Muscle layer of colon (tissue), 2 donors: Measurements from ENCODE around the gene MX2.

Experiments
- H3K27ac ChIP-seq: one replicate; pipeline ENCODE4 v1.7.0; 2013; ENCODE audit warnings: low read depth, mild to moderate bottlenecking, low read length, moderate library complexity
- H3K27me3 ChIP-seq, 2 donors: one replicate each; pipeline ENCODE4 v1.7.0; 2013; ENCODE audit warnings: low read length in 2 of 2, mild to moderate bottlenecking in 2 of 2; ENCODE audit not compliant: insufficient read depth in 2 of 2, control insufficient read depth in 1 of 2
- H3K36me3 ChIP-seq: one replicate; pipeline ENCODE4 v1.7.0; 2013; ENCODE audit warnings: mild to moderate bottlenecking, low read length; ENCODE audit not compliant: insufficient read depth
- H3K4me1 ChIP-seq: one replicate; pipeline ENCODE4 v1.7.0; 2013; ENCODE audit warnings: mild to moderate bottlenecking, low read length; ENCODE audit not compliant: insufficient read depth
- H3K4me3 ChIP-seq, 2 donors: one replicate each; pipeline ENCODE4 v1.7.0; 2013; ENCODE audit warnings: low read length in 2 of 2, low read depth in 1 of 2, mild to moderate bottlenecking in 1 of 2, moderate library complexity in 1 of 2
- H3K9ac ChIP-seq: one replicate; pipeline ENCODE4 v1.7.0; 2013; ENCODE audit warnings: low read length
- H3K9me3 ChIP-seq: one replicate; pipeline ENCODE4 v1.7.0; 2013; ENCODE audit warnings: mild to moderate bottlenecking, low read length
- donor health status: abdominal sarcoma.
- donor health status: Adenocarcinoma of cecum.

Gene MX2

DNA sequence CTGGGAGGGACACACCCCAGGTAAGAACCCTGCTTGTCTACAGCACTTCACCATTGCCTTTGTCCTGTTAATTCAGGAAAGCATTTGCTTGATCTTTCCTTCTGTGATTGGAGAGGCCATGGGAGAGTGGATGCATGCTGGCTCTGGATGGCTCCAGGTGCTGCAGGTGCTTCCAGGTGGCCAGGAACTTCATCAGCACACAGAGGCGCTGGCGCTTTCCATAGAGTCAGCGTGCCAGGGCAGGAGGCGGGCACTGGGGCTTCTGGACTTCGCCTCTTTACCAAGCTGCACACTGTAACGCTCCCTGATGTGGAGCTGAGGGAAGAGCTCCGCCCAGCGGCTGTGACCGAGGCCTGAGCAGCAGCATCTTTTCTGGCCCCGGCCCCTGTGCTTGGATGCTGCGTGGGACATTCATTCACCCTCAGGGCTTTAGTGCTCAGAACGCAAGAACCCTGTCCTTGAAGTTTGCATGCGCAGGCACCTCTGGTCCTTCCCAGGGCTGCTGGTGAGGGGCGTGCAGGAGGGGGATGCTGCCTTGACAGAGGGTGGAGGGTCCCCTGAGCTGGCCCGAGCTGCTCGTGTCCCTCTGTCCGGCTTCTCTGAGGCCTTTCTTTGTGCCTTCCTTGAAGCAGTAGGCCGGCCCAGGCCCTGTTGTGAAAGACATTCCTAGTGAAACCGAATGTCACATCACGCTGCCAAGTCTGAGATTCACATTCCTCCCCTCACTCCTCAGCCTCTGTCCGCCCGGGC lies 1.6 kb upstream of the MX2 start:
- H3K36me3 ChIP-seq: no peaks in the 10 kb centered on the region

DNA sequence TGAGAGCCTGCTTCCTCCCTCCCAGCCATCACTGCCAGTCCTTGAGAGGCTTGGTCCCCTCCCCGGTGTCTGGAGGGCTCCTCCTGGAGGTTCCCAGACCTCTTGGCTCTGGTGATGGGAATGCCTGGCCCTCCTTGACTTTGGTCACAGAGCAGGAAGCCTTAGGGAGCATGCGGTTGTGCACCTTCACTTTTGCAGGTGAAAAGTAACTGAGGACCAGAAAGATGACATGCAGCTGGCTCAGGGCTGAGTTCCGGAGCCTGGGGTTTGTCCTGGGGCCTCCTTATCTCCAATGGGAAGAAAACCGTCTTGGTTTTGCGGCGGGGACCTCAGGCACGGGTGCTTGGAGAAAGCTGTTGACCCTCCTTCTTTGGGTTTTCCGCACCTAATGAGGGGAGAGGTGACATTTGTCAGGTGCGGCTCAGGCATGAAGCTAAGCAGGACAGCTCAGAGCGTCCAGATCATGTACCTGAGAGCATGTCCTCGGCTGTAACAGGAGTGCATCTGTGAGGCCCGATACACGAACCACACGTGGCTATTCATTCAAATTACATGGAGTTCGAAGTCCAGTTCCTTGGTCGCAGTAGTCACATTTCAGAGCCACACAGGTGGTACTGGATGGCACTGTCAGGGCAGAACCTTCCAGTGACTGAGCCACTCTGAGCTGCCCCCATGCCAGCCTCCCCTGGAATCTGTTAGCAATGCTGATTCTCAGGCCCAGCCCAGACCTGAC lies 608 bp upstream of the MX2 start:
- Histone ChIP-seq H3K9ac (no peak overlapping the region), H3K4me1 (peaks cover 5% of the 10 kb centered on the region), H3K36me3 (no peaks in the 10 kb centered on the region), H3K27me3 (no peaks in the 10 kb centered on the region), H3K4me3 (peak overlapping the region in 1 of 2 donors; percentile 61), H3K27ac (no peak overlapping the region), H3K9me3 (no peaks in the 10 kb centered on the region)

More for the DNA sequence above, 1.6 kb upstream of the MX2 start:
- H3K4me1 ChIP-seq: peaks cover 5% of the 10 kb centered on the region
- H3K27ac ChIP-seq: no peak overlapping the region
- H3K4me3 ChIP-seq: no peak overlapping the region
- no peak overlapping the region for H3K9ac ChIP-seq
- H3K27me3 ChIP-seq: no peaks in the 10 kb centered on the region
- H3K9me3 ChIP-seq: no peaks in the 10 kb centered on the region

DNA sequence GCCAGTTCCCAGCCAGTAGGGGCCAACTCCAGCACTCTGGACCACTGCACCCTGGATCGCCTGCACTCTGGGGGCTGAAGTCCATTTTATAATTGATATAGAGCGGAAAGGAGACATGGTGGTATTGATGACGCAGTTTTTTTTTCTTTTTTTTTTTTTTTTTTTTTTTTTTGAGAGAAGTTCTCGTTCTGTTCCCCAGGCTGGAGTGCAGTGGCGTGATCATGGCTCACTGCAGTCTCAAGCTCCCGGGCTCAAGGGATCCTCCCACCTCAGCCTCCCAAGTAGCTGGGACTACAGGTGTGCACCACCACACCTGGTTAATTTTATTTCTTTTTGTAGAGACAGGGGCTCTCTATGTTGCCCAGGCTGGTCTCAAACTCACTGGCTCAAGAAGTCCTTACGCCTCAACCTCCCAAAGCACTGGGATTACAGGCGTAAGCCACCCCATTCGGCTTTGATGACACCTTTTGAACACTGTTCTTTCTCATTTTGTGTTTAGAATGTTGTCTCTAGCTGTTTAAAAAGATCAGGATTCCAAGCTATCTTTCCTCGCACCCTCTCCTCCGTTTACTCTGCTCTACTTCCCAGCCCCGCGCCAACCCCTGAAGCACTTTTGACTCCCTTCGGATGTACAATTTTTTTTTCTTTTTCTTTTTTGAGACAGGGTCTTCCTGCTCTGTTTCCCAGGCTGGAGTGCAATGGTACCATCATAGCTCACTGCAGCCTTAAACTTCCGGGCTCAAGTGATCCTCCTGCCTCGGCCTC lies 960 bp downstream of the MX2 start:
- Histone ChIP-seq H3K9ac (no peak overlapping the region), H3K4me3 (peak overlapping the region in 1 of 2 donors; percentile 61), H3K27ac (no peak overlapping the region), H3K36me3 (no peaks in the 10 kb centered on the region), H3K9me3 (no peaks in the 10 kb centered on the region), H3K4me1 (peaks cover 5% of the 10 kb centered on the region), H3K27me3 (no peaks in the 10 kb centered on the region)

DNA sequence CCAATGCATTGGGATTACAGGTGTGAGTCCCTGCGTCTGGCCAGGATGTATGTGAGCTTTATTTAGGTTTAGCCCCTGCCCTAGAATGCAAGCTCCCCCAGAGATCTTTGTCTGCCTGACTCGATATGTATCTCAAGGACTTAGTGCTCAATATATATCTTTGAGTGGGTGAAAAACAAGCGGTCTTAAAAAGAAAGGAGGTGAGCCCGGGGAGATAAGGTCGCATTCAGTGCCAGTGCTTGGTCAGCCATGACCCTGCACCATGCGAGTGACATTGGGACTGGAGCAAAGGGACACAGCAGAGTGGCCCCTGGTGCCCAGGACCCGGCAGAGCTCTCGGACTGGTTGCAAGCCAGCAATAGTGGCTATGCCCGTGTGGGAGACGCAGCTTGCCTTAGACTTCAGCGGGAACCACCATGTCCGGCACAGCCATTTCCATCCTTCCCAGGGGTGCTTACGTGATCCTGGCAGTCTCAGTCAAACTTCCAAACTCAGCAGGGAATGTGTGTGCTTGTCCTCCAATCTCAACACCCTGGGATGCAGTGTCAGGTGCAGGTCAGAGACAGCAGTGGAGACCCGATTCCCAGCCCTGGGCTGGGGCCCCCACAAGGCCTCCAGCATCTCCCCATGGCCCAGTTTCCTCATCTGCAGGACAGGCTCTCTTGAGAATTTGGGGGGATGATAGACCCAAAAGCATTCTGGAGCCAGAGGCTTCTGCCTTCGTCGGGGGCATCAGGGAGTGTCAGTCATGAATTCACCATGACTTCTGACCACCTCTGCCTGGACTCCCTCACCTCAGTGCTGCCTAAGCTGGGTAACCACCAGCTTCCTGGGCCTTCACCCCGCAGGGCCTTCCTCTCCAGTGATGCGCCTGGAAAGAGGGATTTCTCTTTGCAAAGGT lies 1.8 kb downstream of the MX2 start:
- H3K9me3 ChIP-seq: no peaks in the 10 kb centered on the region
- peaks cover 11% of the 10 kb centered on the region for H3K4me1 ChIP-seq
- no peaks in the 10 kb centered on the region for H3K36me3 ChIP-seq
- no peak overlapping the region for H3K9ac ChIP-seq
- H3K4me3 ChIP-seq: no peak overlapping the region
- H3K27ac ChIP-seq: no peak overlapping the region
- no peaks in the 10 kb centered on the region for H3K27me3 ChIP-seq

DNA sequence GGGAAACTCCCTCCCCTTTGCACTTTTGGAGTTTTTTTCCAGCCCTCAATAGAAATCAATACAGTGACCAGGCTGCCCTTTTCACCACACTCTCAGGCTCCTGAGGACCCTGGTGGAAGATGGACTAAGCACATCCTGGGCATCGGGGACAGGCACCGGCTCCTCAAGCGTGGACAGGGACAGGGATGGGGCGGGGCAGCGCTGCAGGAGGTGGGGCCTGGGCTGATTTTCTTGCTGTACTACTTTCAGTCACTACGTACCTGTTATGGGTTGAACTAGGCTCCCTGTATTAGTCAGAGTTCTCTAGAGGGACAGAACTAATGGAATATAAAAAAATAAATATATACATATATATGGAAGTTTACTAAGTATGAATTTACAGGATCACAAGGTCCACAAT lies 2.5 kb downstream of the MX2 start:
- peaks cover 18% of the 10 kb centered on the region for H3K4me1 ChIP-seq
- H3K9me3 ChIP-seq: no peaks in the 10 kb centered on the region
- H3K4me3 ChIP-seq: no peak overlapping the region
- H3K27me3 ChIP-seq: peaks cover 0 to 6% of the 10 kb centered on the region in 2 donors
- H3K9ac ChIP-seq: no peak overlapping the region
- no peaks in the 10 kb centered on the region for H3K36me3 ChIP-seq
- no peak overlapping the region for H3K27ac ChIP-seq

DNA sequence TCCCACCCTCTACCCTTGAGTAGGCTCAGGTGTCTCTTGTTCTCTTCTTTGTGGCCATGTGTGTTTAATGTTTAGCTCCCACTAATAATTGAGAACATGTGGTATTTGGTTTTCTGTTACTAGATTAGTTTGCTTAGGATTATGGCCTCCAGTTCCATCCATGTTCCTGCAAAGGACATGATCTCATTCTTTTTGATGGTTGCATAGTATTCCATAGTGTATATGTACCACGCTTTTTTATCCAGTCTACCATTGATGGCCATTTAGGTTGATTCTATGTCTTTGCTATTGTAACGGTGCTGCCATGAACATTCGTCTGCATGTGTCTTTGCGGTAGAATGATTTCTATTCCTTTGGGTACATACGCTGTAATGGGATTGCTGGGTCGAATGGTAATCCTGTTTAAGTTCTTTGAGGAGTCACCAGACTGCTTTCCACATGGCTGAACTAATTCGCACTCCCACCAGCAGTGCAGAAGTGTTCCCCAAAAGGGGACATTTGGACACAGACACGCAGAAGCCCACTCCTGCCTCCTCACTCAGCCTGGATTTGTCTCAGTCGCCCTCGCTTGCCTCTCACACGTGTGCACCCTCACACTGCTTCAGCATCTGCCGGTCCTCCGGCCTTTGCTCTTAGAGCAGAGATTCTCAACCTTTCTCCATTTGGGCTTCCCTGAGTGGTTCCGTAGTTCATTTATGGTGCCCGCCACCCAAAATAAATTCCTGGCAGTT lies 3.7 kb downstream of the MX2 start:
- Histone ChIP-seq H3K4me1 (peaks cover 20% of the 10 kb centered on the region), H3K9me3 (no peaks in the 10 kb centered on the region), H3K4me3 (no peak overlapping the region), H3K9ac (no peak overlapping the region), H3K27me3 (peaks cover 0 to 6% of the 10 kb centered on the region in 2 donors), H3K27ac (no peak overlapping the region), H3K36me3 (no peaks in the 10 kb centered on the region)

DNA sequence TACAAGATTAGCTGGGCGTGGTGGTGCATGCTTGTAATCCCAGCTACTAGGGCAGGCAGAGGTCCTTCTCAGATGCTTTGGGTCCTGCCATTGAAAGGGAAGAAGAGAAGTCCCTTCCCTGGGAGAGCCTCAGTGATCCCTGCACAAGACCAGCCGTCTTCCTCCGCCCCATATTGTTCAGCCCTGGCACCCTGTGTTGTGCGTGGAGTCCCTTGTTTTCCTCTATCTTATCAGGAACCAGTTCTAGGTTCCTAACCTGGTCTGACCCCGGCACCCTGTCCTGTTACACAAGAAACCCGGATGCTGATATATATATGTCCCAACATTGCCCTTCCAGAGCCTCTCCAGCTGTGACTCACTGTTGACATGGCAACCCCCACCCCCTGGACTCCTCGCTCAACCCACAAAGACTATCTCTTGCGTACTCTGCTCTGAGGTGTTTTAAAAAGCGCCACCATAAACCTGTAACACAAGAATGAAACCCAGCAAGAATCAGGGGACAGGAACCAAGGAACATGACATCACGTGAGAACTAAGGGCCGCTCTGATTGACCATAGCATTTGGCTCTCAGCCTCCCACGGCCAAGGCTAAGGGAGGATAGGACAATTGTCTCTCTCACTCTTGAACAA lies 4.8 kb downstream of the MX2 start:
- Histone ChIP-seq H3K9me3 (no peaks in the 10 kb centered on the region), H3K4me3 (no peak overlapping the region), H3K27me3 (peaks cover 0 to 6% of the 10 kb centered on the region in 2 donors), H3K4me1 (peaks cover 19% of the 10 kb centered on the region), H3K36me3 (no peaks in the 10 kb centered on the region), H3K27ac (no peak overlapping the region), H3K9ac (no peak overlapping the region)

DNA sequence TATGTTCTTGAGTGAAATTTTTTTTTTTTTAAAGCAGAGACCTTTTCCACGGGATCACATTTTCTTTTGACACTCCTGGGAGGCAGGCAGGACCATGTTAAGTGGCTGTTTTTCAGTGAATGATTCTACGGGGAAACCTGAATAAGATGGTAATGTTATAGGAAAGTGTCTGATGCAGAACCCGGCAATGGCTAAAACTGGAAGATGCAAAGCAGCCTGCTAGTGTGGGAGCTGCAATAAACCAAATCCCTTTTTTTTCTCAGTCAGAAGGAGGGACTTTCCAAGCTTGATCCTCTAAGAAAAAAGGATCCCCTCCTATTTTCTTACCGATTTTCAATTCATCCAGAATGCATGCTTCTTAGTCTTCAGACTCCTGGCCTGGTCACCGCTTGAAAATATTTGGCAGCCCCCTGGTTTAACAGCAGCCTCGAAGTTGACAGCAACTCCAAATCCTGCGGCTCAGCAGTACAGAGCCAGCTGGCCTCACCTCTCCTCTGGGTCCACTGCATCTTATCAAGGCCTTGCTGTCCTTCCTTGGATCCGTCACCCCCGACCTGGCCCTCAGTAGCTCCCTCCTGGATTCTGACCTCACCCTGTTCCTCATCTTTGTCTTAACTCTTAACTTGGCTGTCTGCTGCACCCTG lies 5.6 kb downstream of the MX2 start:
- Histone ChIP-seq H3K4me3 (no peak overlapping the region), H3K27me3 (peaks cover 0 to 6% of the 10 kb centered on the region in 2 donors), H3K36me3 (no peaks in the 10 kb centered on the region), H3K27ac (no peak overlapping the region), H3K9ac (no peak overlapping the region), H3K9me3 (no peaks in the 10 kb centered on the region), H3K4me1 (peaks cover 15% of the 10 kb centered on the region)

DNA sequence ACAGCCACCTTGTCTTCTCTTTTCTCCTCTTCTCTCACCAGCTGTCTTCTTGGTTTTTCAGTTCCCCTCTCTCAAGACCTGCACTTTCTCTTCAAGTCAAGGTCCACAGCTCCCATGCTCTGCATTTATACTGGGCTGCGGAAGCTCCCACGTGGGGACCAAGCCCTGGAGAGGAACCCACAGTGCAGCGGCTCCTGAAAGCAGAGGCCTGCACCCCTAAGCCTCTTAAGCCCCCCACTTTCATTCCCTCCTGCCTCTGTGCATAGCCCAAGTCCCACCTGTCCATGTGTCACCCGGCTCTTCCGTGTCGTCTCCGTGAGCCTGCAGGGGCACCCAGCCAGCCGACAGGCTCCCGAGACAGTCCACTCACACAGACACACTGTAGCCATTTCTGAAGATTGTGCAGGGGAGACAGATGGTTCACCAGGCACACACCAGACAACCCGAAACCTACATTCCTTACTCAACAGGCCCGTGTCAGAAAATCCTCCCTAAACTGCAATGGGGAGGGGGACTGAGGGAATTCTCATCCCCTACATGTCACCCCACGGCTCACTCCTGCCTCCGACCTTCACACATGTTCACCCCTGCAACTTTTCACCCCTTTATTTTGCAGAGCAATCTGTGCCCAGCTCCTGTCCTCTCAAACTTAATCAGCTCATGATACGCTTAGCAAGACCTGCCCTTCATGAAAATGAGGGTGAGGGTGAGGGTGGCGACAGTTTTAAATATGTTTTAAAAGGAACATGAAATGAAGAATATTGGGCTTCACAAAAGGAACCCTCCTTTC lies 6.3 kb downstream of the MX2 start:
- no peaks in the 10 kb centered on the region for H3K9me3 ChIP-seq
- H3K9ac ChIP-seq: no peak overlapping the region
- H3K27ac ChIP-seq: no peak overlapping the region
- no peak overlapping the region for H3K4me3 ChIP-seq
- H3K27me3 ChIP-seq: peaks cover 0 to 6% of the 10 kb centered on the region in 2 donors
- H3K4me1 ChIP-seq: peaks cover 15% of the 10 kb centered on the region
- H3K36me3 ChIP-seq: no peaks in the 10 kb centered on the region
